ENCODE measurements around the gene IFIT2.

DNA sequence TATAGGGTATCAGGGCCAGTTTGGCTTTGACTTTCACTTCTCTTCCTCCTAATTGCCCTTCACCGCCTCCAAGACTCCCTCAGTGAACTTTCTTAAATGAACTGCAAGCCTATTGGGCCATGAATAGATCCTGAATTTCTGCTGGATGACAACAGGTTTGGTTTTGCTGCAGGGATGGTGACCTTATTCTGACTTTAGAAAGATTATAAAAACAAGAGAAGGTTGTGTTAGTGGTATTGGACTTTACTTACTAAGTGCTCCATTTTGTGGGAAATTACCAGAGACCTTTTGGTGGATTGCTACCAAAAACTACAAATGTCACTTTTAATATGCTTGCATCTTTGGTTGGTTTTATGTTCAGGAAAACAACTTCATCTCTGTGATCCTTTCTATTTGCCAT is 38.8 kb upstream of the IFIT2 start:
- TF ChIP-seq CBFB (CRISPR knock-in tag; IDR thresholded peaks at IDR 0.05; ENCODE audit: low read depth), result no peak
- TF ChIP-seq, protein P1, sequence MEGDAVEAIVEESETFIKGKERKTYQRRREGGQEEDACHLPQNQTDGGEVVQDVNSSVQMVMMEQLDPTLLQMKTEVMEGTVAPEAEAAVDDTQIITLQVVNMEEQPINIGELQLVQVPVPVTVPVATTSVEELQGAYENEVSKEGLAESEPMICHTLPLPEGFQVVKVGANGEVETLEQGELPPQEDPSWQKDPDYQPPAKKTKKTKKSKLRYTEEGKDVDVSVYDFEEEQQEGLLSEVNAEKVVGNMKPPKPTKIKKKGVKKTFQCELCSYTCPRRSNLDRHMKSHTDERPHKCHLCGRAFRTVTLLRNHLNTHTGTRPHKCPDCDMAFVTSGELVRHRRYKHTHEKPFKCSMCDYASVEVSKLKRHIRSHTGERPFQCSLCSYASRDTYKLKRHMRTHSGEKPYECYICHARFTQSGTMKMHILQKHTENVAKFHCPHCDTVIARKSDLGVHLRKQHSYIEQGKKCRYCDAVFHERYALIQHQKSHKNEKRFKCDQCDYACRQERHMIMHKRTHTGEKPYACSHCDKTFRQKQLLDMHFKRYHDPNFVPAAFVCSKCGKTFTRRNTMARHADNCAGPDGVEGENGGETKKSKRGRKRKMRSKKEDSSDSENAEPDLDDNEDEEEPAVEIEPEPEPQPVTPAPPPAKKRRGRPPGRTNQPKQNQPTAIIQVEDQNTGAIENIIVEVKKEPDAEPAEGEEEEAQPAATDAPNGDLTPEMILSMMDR (IDR thresholded peaks at IDR 0.05), result no peak
